Endothelial cell of umbilical vein (primary cell): Measurements from ENCODE around the gene KIAA1671. TPM values are rescaled to one million over a fixed set of nuclear protein-coding genes. Genes with fewer than 3 reads are reported as not detected.
A peak's percentile ranks its signal among the peaks of the same experiment; 100 is the strongest.

Experiments used
- BruUV-seq: library from RNA; stranded (reverse); fragments of 400-500 nt; replicated peaks from 2 replicates; lab custom pipeline; 2021; lab: Mats Ljungman, UMichigan
- CTCF ChIA-PET: fragments of 300-600, 350-600 bp; sonication (Branson Sonifier 250); formaldehyde crosslinking; loops from one replicate; lab custom pipeline; 2021; ENCODE audit warnings: antibody characterized with exemption, inconsistent platforms; lab: Charles Lee
- POLR2A ChIA-PET: fragments of 300-600, 350-600 bp; sonication (Branson Sonifier 250); formaldehyde crosslinking; loops from one replicate; lab custom pipeline; 2021; ENCODE audit warnings: antibody characterized with exemption, inconsistent platforms; lab: Charles Lee
- DNase-seq: peaks from one replicate; pipeline ENCODE4 v3.0.0-alpha.2; 2011; ENCODE audit warnings: low read depth, low spot score
- FAIRE-seq: peaks from 2 replicates; lab custom pipeline; 2011; peaks lifted over from hg19 to GRCh38; lab: Jason Lieb, UNC
- H2AFZ ChIP-seq: 2 replicates; pipeline ENCODE4 v1.6.0; 2012; ENCODE audit warnings: low read depth, low read length, control low read depth, inconsistent platforms
- H3K27ac ChIP-seq: 2 replicates; pipeline ENCODE4 v1.5.1; 2011; ENCODE audit warnings: low read depth, mild to moderate bottlenecking, control low read depth, low read length, moderate library complexity; ENCODE audit not compliant: insufficient read depth
- H3K27me3 ChIP-seq, 2 experiments: 2 replicates each; pipeline versions ENCODE4 v1.6.0 to v1.6.1; 2011; ENCODE audit warnings: low read length in 2 of 2, mixed read lengths in 1 of 2; ENCODE audit not compliant: control insufficient read depth in 2 of 2, insufficient read depth in 2 of 2
- H3K36me3 ChIP-seq, 2 experiments: 2 replicates in 1 of 2; 3 replicates in 1 of 2; pipeline ENCODE4 v1.5.1; 2011; ENCODE audit warnings: low read length in 2 of 2, mild to moderate bottlenecking in 1 of 2, moderate library complexity in 1 of 2; ENCODE audit not compliant: control insufficient read depth in 2 of 2, insufficient read depth in 2 of 2; ENCODE audit errors: extremely low read depth in 1 of 2
- H3K4me1 ChIP-seq: 3 replicates; pipeline ENCODE4 v1.5.1; 2011; ENCODE audit warnings: mild to moderate bottlenecking, low read length; ENCODE audit not compliant: control insufficient read depth, insufficient read depth; ENCODE audit errors: extremely low read depth
- H3K4me2 ChIP-seq: 2 replicates; pipeline ENCODE4 v1.6.1; 2011; ENCODE audit warnings: low read length, control low read depth, mixed read lengths; ENCODE audit not compliant: insufficient read depth
- H3K4me3 ChIP-seq, 3 experiments: fragments of 200-600 bp in 1 of 3; sonication (generic), shearing (Covaris generic) in 1 of 3; replicated peaks in 1 of 3; 2 replicates each; pipeline ENCODE4 v1.5.1; 2011 to 2016; ENCODE audit warnings: control low read depth in 3 of 3, low read length in 3 of 3, mild to moderate bottlenecking in 2 of 3, inconsistent platforms in 1 of 3, low read depth in 1 of 3, moderate library complexity in 1 of 3; ENCODE audit not compliant: insufficient read depth in 1 of 3
- H3K79me2 ChIP-seq: 2 replicates; pipeline ENCODE4 v1.6.0; 2012; ENCODE audit warnings: low read length, inconsistent platforms; ENCODE audit not compliant: control insufficient read depth, insufficient read depth
- H3K9ac ChIP-seq: replicated peaks from 2 replicates; pipeline ENCODE3; 2011; ENCODE audit warnings: low read length, control low read depth; ENCODE audit not compliant: insufficient read depth; ENCODE audit errors: extremely low read depth
- H3K9me1 ChIP-seq: replicated peaks from 3 replicates; pipeline ENCODE4 v1.6.0; 2011; ENCODE audit warnings: mild to moderate bottlenecking, low read length; ENCODE audit not compliant: control insufficient read depth, insufficient read depth; ENCODE audit errors: extremely low read depth
- H3K9me3 ChIP-seq: replicated peaks from 2 replicates; pipeline ENCODE4 v1.5.1; 2012; ENCODE audit warnings: low read length, inconsistent platforms; ENCODE audit not compliant: control insufficient read depth, insufficient read depth
- H4K20me1 ChIP-seq: replicated peaks from 2 replicates; pipeline ENCODE3; 2011; ENCODE audit warnings: mild to moderate bottlenecking, low read length; ENCODE audit not compliant: control insufficient read depth, insufficient read depth; ENCODE audit errors: extremely low read depth
- EZH2 ChIP-seq: IDR thresholded peaks from 2 replicates; pipeline ENCODE4 v1.6.1; 2012; ENCODE audit warnings: borderline replicate concordance, low read depth, mild to moderate bottlenecking, moderate library complexity, low read length, inconsistent platforms; ENCODE audit not compliant: severe bottlenecking
- FOS ChIP-seq: IDR thresholded peaks from 2 replicates; pipeline ENCODE4 v1.6.1; 2011; ENCODE audit warnings: mild to moderate bottlenecking, low read length, moderate library complexity, borderline replicate concordance; ENCODE audit not compliant: insufficient read depth
- GATA2 ChIP-seq: IDR thresholded peaks from 2 replicates; pipeline ENCODE4 v1.7.0; 2011; ENCODE audit warnings: low read depth, mild to moderate bottlenecking, moderate library complexity, mixed read lengths, low read length; ENCODE audit not compliant: insufficient read length, insufficient read depth
- JUN ChIP-seq: IDR thresholded peaks from 2 replicates; pipeline ENCODE4 v1.6.1; 2011; ENCODE audit warnings: borderline replicate concordance, low read depth; ENCODE audit not compliant: insufficient read length, insufficient read depth
- MYC ChIP-seq: IDR thresholded peaks from one replicate; pipeline ENCODE4 v1.6.1; 2011; ENCODE audit warnings: mild to moderate bottlenecking, low read depth, low read length
- POLR2A ChIP-seq: IDR thresholded peaks from 2 replicates; pipeline ENCODE4 v1.6.1; 2012; ENCODE audit warnings: low read depth, mild to moderate bottlenecking, control low read depth, low read length
- POLR2AphosphoS5 ChIP-seq: IDR thresholded peaks from 2 replicates; pipeline ENCODE4 v1.6.1; 2012; ENCODE audit warnings: low read depth, mild to moderate bottlenecking, control low read depth, low read length, moderate library complexity; ENCODE audit not compliant: insufficient read depth
- dilution Hi-C: fragments of 300-500 bp; cut with MboI; formaldehyde crosslinking; loops from one replicate; pipeline ENCODE4 v1.15.0; 2019; ENCODE audit warnings: low sequenced_read_pairs; ENCODE audit not compliant: extremely low pct_ligation_motif_present
- intact Hi-C: fragments of 100-400 bp; cut with micrococcal nuclease; formaldehyde crosslinking; loops from one replicate; pipeline ENCODE4 v1.10.0; 2022
- polyA plus RNA-seq, 4 experiments: library from polyadenylated mRNA; depleted of rRNA in 3 of 4; stranded (reverse) in 3 of 4; unstranded in 1 of 4; fragments of >200 nt; gene quantifications; 2 replicates each; pipeline versions ENCODE4 v1.2.1 to v1.2.3, GENCODE V29; 2011 to 2012; ENCODE audit warnings: missing spikeins in 1 of 4
- total RNA-seq: library from RNA; stranded (reverse); gene quantifications from 2 replicates; pipeline ENCODE4 v1.2.3, GENCODE V29; 2021
- TF ChIP-seq, protein P1 (sequence below), 2 donors: IDR thresholded peaks; 1 replicate in 1 of 2; 2 replicates in 1 of 2; pipeline ENCODE4 v1.5.1; 2011; ENCODE audit warnings: low read length in 2 of 2, mild to moderate bottlenecking in 2 of 2, moderate library complexity in 2 of 2, control low read depth in 1 of 2, inconsistent platforms in 1 of 2, low read depth in 1 of 2; ENCODE audit not compliant: insufficient read depth in 1 of 2; ENCODE audit errors: extremely low read depth in 1 of 2
- TF ChIP-seq, protein P2 (sequence below): IDR thresholded peaks from 2 replicates; pipeline ENCODE4 v1.6.1; 2011; ENCODE audit not compliant: insufficient read depth, insufficient read length

KIAA1671 gene
- total and polyA plus RNA-seq, 2 donors (not counting 3 experiments of a cell fraction or from before 2014, with no cell fraction given) = 23.1 to 85.1 TPM

DNA sequence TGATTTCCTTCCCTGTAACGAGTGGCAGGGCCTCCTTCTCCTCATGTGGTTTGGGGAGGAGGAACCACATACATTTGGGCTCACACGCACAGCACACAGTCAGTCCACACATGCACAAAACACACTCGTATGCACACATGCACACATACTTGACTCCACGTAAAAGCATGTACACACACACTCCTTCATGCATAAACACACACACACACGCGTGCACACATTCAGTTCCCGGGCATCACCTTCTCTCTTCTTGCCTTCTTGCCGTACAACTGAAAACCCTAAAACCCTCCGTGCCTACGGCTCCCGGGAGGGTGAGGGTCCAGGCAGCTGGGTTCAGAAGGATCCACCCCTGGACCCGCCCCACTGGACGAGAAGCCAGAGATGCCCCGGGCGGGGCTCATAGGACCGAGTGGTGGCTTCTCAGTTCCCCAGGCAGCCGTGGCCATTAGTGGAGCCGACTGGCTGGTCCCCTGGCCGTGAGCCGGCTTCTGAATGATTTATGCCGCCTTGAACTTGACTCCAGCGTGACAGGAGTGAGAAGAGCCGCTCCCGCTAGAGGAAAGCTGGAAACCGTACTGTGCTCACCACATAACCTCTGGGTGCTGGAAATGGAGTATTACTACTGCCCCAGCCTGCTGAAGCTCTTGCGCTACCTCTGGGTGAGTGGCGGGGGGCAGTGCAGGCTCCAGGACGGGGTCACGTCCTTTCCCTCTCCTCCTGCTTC is 117.4 kb downstream of the KIAA1671 start:
- Histone ChIP-seq H3K79me2 (no peaks in the 10 kb centered on the region), H3K4me2 (no peak overlapping the region), H3K9me1 (no peaks in the 10 kb centered on the region), H2AFZ (no peak overlapping the region), H3K36me3 (no peaks in the 10 kb centered on the region), H3K9ac (no peak overlapping the region), H3K27ac (no peak overlapping the region), H3K9me3 (no peaks in the 10 kb centered on the region), H3K27me3 (no peaks in the 10 kb centered on the region), H3K4me3 (no peak overlapping the region), H4K20me1 (no peaks in the 10 kb centered on the region), H3K4me1 (peaks cover 4% of the 10 kb centered on the region)
- DNase-seq (peak; percentile 60), FAIRE-seq (peak; percentile 42)
- ChIA-PET POLR2A (no interaction called here), CTCF (interaction anchor here (0.6 to 1.0 kb wide), 2 partner anchors 10 to 165 kb away, joined by 3 to 4 read pairs; no protein-coding TSS in a partner anchor)
- intact Hi-C loops = no loop called here
- dilution Hi-C loops = no loop called here
- no TSS peak for BruUV-seq
- TF ChIP-seq MYC (no peak), JUN (no peak), GATA2 (no peak), FOS (no peak), POLR2AphosphoS5 (no peak), POLR2A (no peak), EZH2 (no peak)
- TF ChIP-seq, protein P1, sequence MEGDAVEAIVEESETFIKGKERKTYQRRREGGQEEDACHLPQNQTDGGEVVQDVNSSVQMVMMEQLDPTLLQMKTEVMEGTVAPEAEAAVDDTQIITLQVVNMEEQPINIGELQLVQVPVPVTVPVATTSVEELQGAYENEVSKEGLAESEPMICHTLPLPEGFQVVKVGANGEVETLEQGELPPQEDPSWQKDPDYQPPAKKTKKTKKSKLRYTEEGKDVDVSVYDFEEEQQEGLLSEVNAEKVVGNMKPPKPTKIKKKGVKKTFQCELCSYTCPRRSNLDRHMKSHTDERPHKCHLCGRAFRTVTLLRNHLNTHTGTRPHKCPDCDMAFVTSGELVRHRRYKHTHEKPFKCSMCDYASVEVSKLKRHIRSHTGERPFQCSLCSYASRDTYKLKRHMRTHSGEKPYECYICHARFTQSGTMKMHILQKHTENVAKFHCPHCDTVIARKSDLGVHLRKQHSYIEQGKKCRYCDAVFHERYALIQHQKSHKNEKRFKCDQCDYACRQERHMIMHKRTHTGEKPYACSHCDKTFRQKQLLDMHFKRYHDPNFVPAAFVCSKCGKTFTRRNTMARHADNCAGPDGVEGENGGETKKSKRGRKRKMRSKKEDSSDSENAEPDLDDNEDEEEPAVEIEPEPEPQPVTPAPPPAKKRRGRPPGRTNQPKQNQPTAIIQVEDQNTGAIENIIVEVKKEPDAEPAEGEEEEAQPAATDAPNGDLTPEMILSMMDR (IDR thresholded peaks at IDR 0.05; ENCODE audit: extremely low read depth in 1 of 2, insufficient read depth in 1 of 2, low read depth in 1 of 2, low read length in 2 of 2) = no peak
- TF ChIP-seq, protein P2, sequence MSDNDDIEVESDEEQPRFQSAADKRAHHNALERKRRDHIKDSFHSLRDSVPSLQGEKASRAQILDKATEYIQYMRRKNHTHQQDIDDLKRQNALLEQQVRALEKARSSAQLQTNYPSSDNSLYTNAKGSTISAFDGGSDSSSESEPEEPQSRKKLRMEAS = no peak
